HL-60/S4 treated with retinoic acid at 250 ng/mL for 4 days and 3 days (cell line): ENCODE data around the gene COL19A1.
"Not testable (repeated sequence)": the region's sequence is repeated elsewhere in the genome, so short reads cannot be mapped to it uniquely, and the experiment has no call there.

Experiments used
- in situ Hi-C: fragments of 300-500 bp; cut with MboI; formaldehyde crosslinking; loops from 2 replicates; pipeline ENCODE4 v1.7.0; 2022; ENCODE audit warnings: low sequenced_read_pairs

Gene COL19A1

GRCh38 chr6:69865126-69865525 lies 1.2 kb upstream of the COL19A1 start:
- in situ Hi-C loops, result no loop called here

GRCh38 chr6:69866770-69867638 lies 648 bp downstream of the COL19A1 start:
- in situ Hi-C loops, result no loop called here

GRCh38 chr6:69867639-69867976 lies 1.3 kb downstream of the COL19A1 start:
- in situ Hi-C loops, result no loop called here

GRCh38 chr6:69868252-69868804 lies 2.0 kb downstream of the COL19A1 start:
- in situ Hi-C loops, result no loop called here

- in situ Hi-C loops, result no loop called here
Observed at GRCh38 chr6:69868961-69869360, 2.6 kb downstream of the COL19A1 start.

GRCh38 chr6:69871107-69871506 lies 4.8 kb downstream of the COL19A1 start:
- in situ Hi-C loops, result no loop called here

GRCh38 chr6:69873291-69873690 lies 6.9 kb downstream of the COL19A1 start:
- in situ Hi-C loops, result no loop called here

GRCh38 chr6:69875715-69876114 lies 9.4 kb downstream of the COL19A1 start:
- in situ Hi-C loops, result no loop called here

- in situ Hi-C loops, result no loop called here
Observed at GRCh38 chr6:69878795-69879194, 12.4 kb downstream of the COL19A1 start.

GRCh38 chr6:69880601-69881000 lies 14.2 kb downstream of the COL19A1 start:
- in situ Hi-C loops, result no loop called here

GRCh38 chr6:69881322-69882151 lies 15.2 kb downstream of the COL19A1 start:
- in situ Hi-C loops, result no loop called here

- in situ Hi-C loops, result no loop called here
Observed at GRCh38 chr6:69883551-69883950, 17.2 kb downstream of the COL19A1 start.

- in situ Hi-C loops, result no loop called here
Observed at GRCh38 chr6:69884231-69884630, 17.9 kb downstream of the COL19A1 start.

- in situ Hi-C loops, result no loop called here
Observed at GRCh38 chr6:69887026-69887425, 20.7 kb downstream of the COL19A1 start.

- in situ Hi-C loops, result no loop called here
Observed at GRCh38 chr6:69887714-69888345, 21.5 kb downstream of the COL19A1 start.

GRCh38 chr6:69888482-69889233 lies 22.3 kb downstream of the COL19A1 start:
- in situ Hi-C loops, result no loop called here

GRCh38 chr6:69889234-69889974 lies 23.0 kb downstream of the COL19A1 start:
- in situ Hi-C loops, result not testable (repeated sequence)

- in situ Hi-C loops, result not testable (repeated sequence)
Observed at GRCh38 chr6:69892561-69892960, 26.2 kb downstream of the COL19A1 start.

GRCh38 chr6:69893266-69893665 lies 26.9 kb downstream of the COL19A1 start:
- in situ Hi-C loops, result not testable (repeated sequence)
